Thyroid gland (tissue), 4 donors: ENCODE results near the gene NLGN3. TPM values are rescaled to one million over a fixed set of nuclear protein-coding genes. Genes with fewer than 3 reads are reported as not detected.

Source experiments
- DNase-seq, 2 donors: peaks; one replicate each; pipeline ENCODE4 v3.0.0-alpha.2; 2019
- H3K27ac ChIP-seq, 3 donors: fragments of 200-600 bp; sonication (generic); 1 replicate in 2 of 3; 2 replicates in 1 of 3; pipeline ENCODE4 v1.5.1; 2016 to 2019; ENCODE audit warnings: mild to moderate bottlenecking in 1 of 3, moderate library complexity in 1 of 3
- H3K27me3 ChIP-seq: fragments of 200-600 bp; sonication (generic); one replicate; pipeline ENCODE4 v1.5.1; 2019
- H3K36me3 ChIP-seq, 2 donors: fragments of 200-600 bp; sonication (generic); one replicate each; pipeline ENCODE4 v1.5.1; 2016 to 2019
- H3K4me1 ChIP-seq, 2 donors: fragments of 200-600 bp; sonication (generic); one replicate each; pipeline ENCODE4 v1.5.1; 2017 to 2019
- H3K4me3 ChIP-seq, 3 donors: fragments of 200-600 bp; sonication (generic); replicated peaks in 1 of 3; 1 replicate in 2 of 3; 2 replicates in 1 of 3; pipeline ENCODE4 v1.5.1; 2016; ENCODE audit warnings: mild to moderate bottlenecking in 1 of 3
- H3K9me3 ChIP-seq: fragments of 200-600 bp; sonication (generic); one replicate; pipeline ENCODE4 v1.5.1; 2017
- POLR2A ChIP-seq, 2 donors: fragments of 450-650 bp; IDR thresholded peaks; one replicate each; pipeline ENCODE4 v1.6.1; 2017; ENCODE audit warnings: antibody characterized with exemption in 2 of 2, mild to moderate bottlenecking in 2 of 2, moderate library complexity in 1 of 2
- WGBS, 2 donors: methylation state at CpG; one replicate each; pipeline ENCODE4 v1.1.5; 2017; 5-methylcytosine and 5-hydroxymethylcytosine counted together
- intact Hi-C: fragments of 100-400 bp; cut with DNase I; formaldehyde crosslinking; loops from one replicate; pipeline ENCODE4 v1.15.1; 2023
- total RNA-seq, 4 donors: library from RNA; depleted of rRNA; stranded (reverse); fragments of >200 nt; gene quantifications; one replicate each; pipeline ENCODE4 v1.2.3, GENCODE V29; 2016
- TF ChIP-seq, protein P1 (sequence below), 6 experiments: fragments of 200-600 bp in 3 of 6; fragments of 450-650 bp in 3 of 6; sonication (generic) in 3 of 6; IDR thresholded peaks; one replicate each; pipeline ENCODE4 v1.5.1; 2016 to 2019; ENCODE audit warnings: antibody characterized with exemption in 6 of 6, mild to moderate bottlenecking in 2 of 6, inconsistent platforms in 1 of 6, moderate library complexity in 1 of 6

Gene NLGN3
- total RNA-seq, 4 donors from 2014 or later, result 0.13 to 0.46 (median 0.39) TPM

DNA sequence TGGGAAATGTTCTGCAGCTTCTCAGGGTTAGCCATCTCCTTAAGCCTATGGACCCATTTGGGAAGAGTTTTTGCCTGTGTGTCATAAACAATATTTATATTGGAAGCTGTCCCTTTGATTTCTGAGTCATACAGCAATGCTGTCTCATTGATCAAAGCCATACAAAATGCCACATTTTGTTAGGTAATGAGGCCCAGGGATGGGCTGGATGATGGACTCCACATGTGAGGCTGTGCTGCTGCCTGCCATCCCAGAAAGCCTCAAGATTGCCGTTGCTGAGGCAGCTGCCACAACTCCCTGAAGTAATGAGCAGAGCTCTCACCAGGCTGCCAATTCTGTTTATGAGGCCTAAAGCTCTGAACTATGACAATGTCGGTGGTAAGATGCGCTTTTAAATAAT is 66.2 kb downstream of the NLGN3 start:
- H3K9me3 ChIP-seq, result no peaks in the 10 kb centered on the region
- no peak for TF ChIP-seq POLR2A (IDR thresholded peaks at IDR 0.05)
- TF ChIP-seq, protein P1, sequence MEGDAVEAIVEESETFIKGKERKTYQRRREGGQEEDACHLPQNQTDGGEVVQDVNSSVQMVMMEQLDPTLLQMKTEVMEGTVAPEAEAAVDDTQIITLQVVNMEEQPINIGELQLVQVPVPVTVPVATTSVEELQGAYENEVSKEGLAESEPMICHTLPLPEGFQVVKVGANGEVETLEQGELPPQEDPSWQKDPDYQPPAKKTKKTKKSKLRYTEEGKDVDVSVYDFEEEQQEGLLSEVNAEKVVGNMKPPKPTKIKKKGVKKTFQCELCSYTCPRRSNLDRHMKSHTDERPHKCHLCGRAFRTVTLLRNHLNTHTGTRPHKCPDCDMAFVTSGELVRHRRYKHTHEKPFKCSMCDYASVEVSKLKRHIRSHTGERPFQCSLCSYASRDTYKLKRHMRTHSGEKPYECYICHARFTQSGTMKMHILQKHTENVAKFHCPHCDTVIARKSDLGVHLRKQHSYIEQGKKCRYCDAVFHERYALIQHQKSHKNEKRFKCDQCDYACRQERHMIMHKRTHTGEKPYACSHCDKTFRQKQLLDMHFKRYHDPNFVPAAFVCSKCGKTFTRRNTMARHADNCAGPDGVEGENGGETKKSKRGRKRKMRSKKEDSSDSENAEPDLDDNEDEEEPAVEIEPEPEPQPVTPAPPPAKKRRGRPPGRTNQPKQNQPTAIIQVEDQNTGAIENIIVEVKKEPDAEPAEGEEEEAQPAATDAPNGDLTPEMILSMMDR (IDR thresholded peaks at IDR 0.05), result no peak
- intact Hi-C loops, result no loop called here
- no peak overlapping the region for H3K27ac ChIP-seq
- no peak for DNase-seq
- no peak overlapping the region for H3K4me3 ChIP-seq
- WGBS, 2 donors, result 91 to 92% methylated on average over 2 of the region's 3 CpGs
- no peaks in the 10 kb centered on the region for H3K4me1 ChIP-seq
- no peaks in the 10 kb centered on the region for H3K27me3 ChIP-seq
- no peaks in the 10 kb centered on the region for H3K36me3 ChIP-seq

- Histone ChIP-seq H3K27ac (no peak overlapping the region), H3K4me1 (peaks cover 0 to 9% of the 10 kb centered on the region in 2 donors), H3K27me3 (no peaks in the 10 kb centered on the region), H3K36me3 (no peaks in the 10 kb centered on the region), H3K4me3 (no peak overlapping the region), H3K9me3 (no peaks in the 10 kb centered on the region)
- intact Hi-C loops, result no loop called here
- no peak for DNase-seq
- 60 to 66% methylated on average over 5 of the region's 5 CpGs for whole genome bisulfite sequencing, 2 donors
- TF ChIP-seq, protein P1 (IDR thresholded peaks at IDR 0.05), result no peak
- TF ChIP-seq POLR2A (IDR thresholded peaks at IDR 0.05), result no peak
These were observed 67.9 kb downstream of the NLGN3 start for GRCh38 chrX:71212536-71212935.

- H3K27ac ChIP-seq, result no peak overlapping the region
- H3K27me3 ChIP-seq, result no peaks in the 10 kb centered on the region
- H3K9me3 ChIP-seq, result no peaks in the 10 kb centered on the region
- intact Hi-C loops, result no loop called here
- no peak for DNase-seq
- no peak for TF ChIP-seq POLR2A (IDR thresholded peaks at IDR 0.05)
- TF ChIP-seq, protein P1 (IDR thresholded peaks at IDR 0.05), result no peak
- WGBS, 2 donors, result 100% methylated on average over 1 of the region's 1 CpG
- H3K4me1 ChIP-seq, result peaks cover 0 to 14% of the 10 kb centered on the region in 2 donors
- no peak overlapping the region for H3K4me3 ChIP-seq
- H3K36me3 ChIP-seq, result no peaks in the 10 kb centered on the region
These were observed 69.5 kb downstream of the NLGN3 start for GRCh38 chrX:71214152-71214551.

DNA sequence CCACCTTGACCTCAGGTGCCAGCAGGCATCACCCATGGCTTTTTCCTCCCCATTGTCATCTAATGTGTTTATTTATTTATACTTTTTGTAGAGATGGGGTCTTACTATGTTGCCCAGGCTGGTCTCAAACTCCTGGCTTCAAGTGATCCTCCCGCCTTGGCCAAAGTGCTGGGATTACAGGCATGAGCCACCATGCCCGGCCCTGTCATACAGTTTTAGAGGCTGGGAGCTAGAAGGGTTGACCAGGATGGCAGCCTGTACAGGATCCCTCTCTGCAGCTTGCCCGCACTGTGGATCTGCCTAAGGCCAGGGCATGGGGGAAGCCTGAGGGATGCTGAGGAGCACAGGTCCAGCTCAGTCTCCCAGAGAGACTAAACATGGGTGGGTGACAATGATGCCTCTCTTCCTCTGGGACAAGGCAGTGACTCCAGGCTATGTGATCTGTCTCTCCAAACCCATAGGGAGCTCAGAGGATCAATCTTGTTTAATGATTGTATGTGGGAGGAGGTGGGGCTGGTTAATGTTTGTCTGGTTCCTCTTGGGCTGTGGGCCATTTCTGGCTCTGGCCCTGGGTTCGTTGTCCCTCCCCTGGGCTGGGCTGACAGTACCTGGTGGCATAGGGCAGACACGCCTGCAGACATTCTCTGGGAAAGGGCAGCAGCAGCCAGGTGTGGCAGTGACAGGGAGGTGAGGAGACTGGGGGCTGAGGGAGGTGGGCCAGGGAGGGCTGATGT is 70.1 kb downstream of the NLGN3 start:
- Histone ChIP-seq H3K4me1 (peaks cover 0 to 14% of the 10 kb centered on the region in 2 donors), H3K27me3 (no peaks in the 10 kb centered on the region), H3K4me3 (no peak overlapping the region), H3K36me3 (no peaks in the 10 kb centered on the region), H3K9me3 (no peaks in the 10 kb centered on the region), H3K27ac (no peak overlapping the region)
- DNase-seq, result peak in 1 of 2 donors; percentile 2
- intact Hi-C loops, result no loop called here
- TF ChIP-seq POLR2A (IDR thresholded peaks at IDR 0.05), result no peak
- TF ChIP-seq, protein P1 (IDR thresholded peaks at IDR 0.05), result no peak
- WGBS, 2 donors, result 69 to 89% methylated on average over 3 to 4 of the region's 5 CpGs

GRCh38 chrX:71215338-71215912 is 70.8 kb downstream of the NLGN3 start:
- H3K27me3 ChIP-seq, result no peaks in the 10 kb centered on the region
- 57 to 73% methylated on average over 6 to 10 of the region's 10 CpGs for WGBS, 2 donors
- H3K4me3 ChIP-seq, result no peak overlapping the region

More at GRCh38 chrX:71215338-71215912, 70.8 kb downstream of the NLGN3 start:
- H3K4me1 ChIP-seq, result peaks cover 0 to 14% of the 10 kb centered on the region in 2 donors
- no peak for TF ChIP-seq POLR2A (IDR thresholded peaks at IDR 0.05)
- TF ChIP-seq, protein P1 (IDR thresholded peaks at IDR 0.05), result no peak
- no peak overlapping the region for H3K27ac ChIP-seq
- DNase-seq, result peak; percentile 12 to 22
- intact Hi-C loops, result no loop called here
- H3K36me3 ChIP-seq, result no peaks in the 10 kb centered on the region
- no peaks in the 10 kb centered on the region for H3K9me3 ChIP-seq
